ENCODE results near the gene KCNB1.

Gene KCNB1

GRCh38 chr20:49418809-49419208, 63.7 kb downstream of the KCNB1 start:
- Histone ChIP-seq H3K36me3 (no peaks in the 10 kb centered on the region), H3K27me3 (no peaks in the 10 kb centered on the region), H3K9me3 (no peaks in the 10 kb centered on the region), H3K4me3 (ENCODE audit: low read depth, low read length) (no peak overlapping the region), H3K4me1 (peaks cover 3% of the 10 kb centered on the region; the same call in 1 of the 2 replicates)
- TF ChIP-seq CTCF (IDR thresholded peaks at IDR 0.05; ENCODE audit: low read depth, low read length) = no peak
- no peak for DNase-seq

GRCh38 chr20:49417843-49418555, 64.5 kb downstream of the KCNB1 start:
- TF ChIP-seq CTCF (IDR thresholded peaks at IDR 0.05; ENCODE audit: low read depth, low read length) = no peak
- no peaks in the 10 kb centered on the region for H3K36me3 ChIP-seq
- no peaks in the 10 kb centered on the region for H3K4me1 ChIP-seq
- H3K4me3 ChIP-seq (ENCODE audit: low read depth, low read length) = no peak overlapping the region
- no peaks in the 10 kb centered on the region for H3K9me3 ChIP-seq
- no peaks in the 10 kb centered on the region for H3K27me3 ChIP-seq
- no peak for DNase-seq

GRCh38 chr20:49415668-49416044, 66.8 kb downstream of the KCNB1 start:
- no peak overlapping the region for H3K4me3 ChIP-seq (ENCODE audit: low read depth, low read length)
- H3K4me1 ChIP-seq = no peaks in the 10 kb centered on the region
- no peak for TF ChIP-seq CTCF (IDR thresholded peaks at IDR 0.05; ENCODE audit: low read depth, low read length)
- no peaks in the 10 kb centered on the region for H3K9me3 ChIP-seq
- H3K27me3 ChIP-seq = no peaks in the 10 kb centered on the region
- no peak for DNase-seq
- no peaks in the 10 kb centered on the region for H3K36me3 ChIP-seq

- no peak for TF ChIP-seq CTCF (IDR thresholded peaks at IDR 0.05; ENCODE audit: low read depth, low read length)
- H3K27me3 ChIP-seq = no peaks in the 10 kb centered on the region
Observed at GRCh38 chr20:49415005-49415667, 67.3 kb downstream of the KCNB1 start.

GRCh38 chr20:49413677-49414076, 68.8 kb downstream of the KCNB1 start:
- no peak for TF ChIP-seq CTCF (IDR thresholded peaks at IDR 0.05; ENCODE audit: low read depth, low read length)
- Histone ChIP-seq H3K9me3 (no peaks in the 10 kb centered on the region), H3K36me3 (no peaks in the 10 kb centered on the region), H3K4me1 (no peaks in the 10 kb centered on the region), H3K4me3 (ENCODE audit: low read depth, low read length) (no peak overlapping the region), H3K27me3 (no peaks in the 10 kb centered on the region)
- DNase-seq = no peak

More at GRCh38 chr20:49415005-49415667, 67.3 kb downstream of the KCNB1 start:
- Histone ChIP-seq H3K4me1 (no peaks in the 10 kb centered on the region), H3K36me3 (no peaks in the 10 kb centered on the region), H3K4me3 (ENCODE audit: low read depth, low read length) (no peak overlapping the region), H3K9me3 (no peaks in the 10 kb centered on the region)
- no peak for DNase-seq

- DNase-seq = no peak
- TF ChIP-seq CTCF (IDR thresholded peaks at IDR 0.05; ENCODE audit: low read depth, low read length) = no peak
Observed at GRCh38 chr20:49412953-49413352, 69.5 kb downstream of the KCNB1 start.

More at GRCh38 chr20:49412953-49413352, 69.5 kb downstream of the KCNB1 start:
- Histone ChIP-seq H3K4me3 (ENCODE audit: low read depth, low read length) (no peak overlapping the region), H3K27me3 (no peaks in the 10 kb centered on the region), H3K4me1 (no peaks in the 10 kb centered on the region), H3K9me3 (no peaks in the 10 kb centered on the region), H3K36me3 (no peaks in the 10 kb centered on the region)
